H1 (cell line): ENCODE results near the gene VDR. TPM values are rescaled to one million over a fixed set of nuclear protein-coding genes. Genes with fewer than 3 reads are reported as not detected.

Source experiments
- polyA plus RNA-seq, 7 experiments: library from polyadenylated mRNA; depleted of rRNA in 3 of 7; stranded (reverse) in 5 of 7; unstranded in 2 of 7; fragments of >200 nt in 5 of 7; fragments of 200-250 nt in 2 of 7; gene quantifications; 1 replicate in 5 of 7; 2 replicates in 1 of 7; 4 replicates in 1 of 7; pipeline versions ENCODE4 v1.2.1 to v1.2.3, GENCODE V29; 2011 to 2013; ENCODE audit warnings: missing spikeins in 2 of 7, mixed read lengths in 2 of 7
- total RNA-seq: library from RNA; stranded (reverse); fragmentation: NEBNext Ultra II Directional; extraction: Animal tissue kit (Norgen Biotek cat#: 25700); gene quantifications from 2 replicates; pipeline ENCODE4 v1.2.1, GENCODE V29; 2021
- TF ChIP-seq, protein P1 (sequence below): IDR thresholded peaks from 2 replicates; pipeline ENCODE4 v1.6.1; 2012; ENCODE audit warnings: inconsistent platforms

Gene VDR
- total and polyA plus RNA-seq, 2 of the 8 experiments (the other 6 are each of a cell fraction or from before 2014, with no cell fraction given): 0.44 to 0.65 TPM

DNA sequence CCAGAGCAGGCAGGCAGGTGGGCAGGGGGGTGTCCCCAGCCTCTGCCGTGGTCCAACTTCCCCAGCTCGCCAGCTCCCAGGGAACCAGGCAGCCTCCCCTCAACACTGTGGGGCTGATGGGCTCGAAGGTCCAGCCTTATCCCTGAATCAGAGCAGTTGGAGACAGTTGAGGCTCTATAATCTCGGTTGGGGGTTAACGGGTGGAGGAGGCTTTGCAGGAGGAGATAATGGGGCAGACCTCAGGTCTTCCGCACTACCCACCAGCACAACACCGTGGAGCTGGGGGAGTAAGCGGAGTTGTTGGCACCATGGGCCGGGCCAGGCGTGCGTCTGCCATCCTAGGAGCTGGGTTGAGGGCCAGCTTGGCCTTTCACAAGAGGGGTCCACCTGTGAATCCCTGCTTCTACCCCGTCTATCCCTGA lies 71.2 kb downstream of the VDR start (continued):
- TF ChIP-seq, protein P1, sequence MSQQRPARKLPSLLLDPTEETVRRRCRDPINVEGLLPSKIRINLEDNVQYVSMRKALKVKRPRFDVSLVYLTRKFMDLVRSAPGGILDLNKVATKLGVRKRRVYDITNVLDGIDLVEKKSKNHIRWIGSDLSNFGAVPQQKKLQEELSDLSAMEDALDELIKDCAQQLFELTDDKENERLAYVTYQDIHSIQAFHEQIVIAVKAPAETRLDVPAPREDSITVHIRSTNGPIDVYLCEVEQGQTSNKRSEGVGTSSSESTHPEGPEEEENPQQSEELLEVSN: no peak
